HUES48 (cell line): ENCODE measurements around the gene CDC14C.

Experiments
- H3K27ac ChIP-seq: one replicate; pipeline ENCODE4 v1.7.0; 2013; ENCODE audit warnings: low read depth, low read length, inconsistent platforms
- H3K27me3 ChIP-seq: 2 replicates; pipeline ENCODE4 v1.6.1; 2013; ENCODE audit warnings: mild to moderate bottlenecking, low read length; ENCODE audit not compliant: control insufficient read depth, insufficient read depth
- H3K36me3 ChIP-seq: 2 replicates; pipeline ENCODE4 v1.6.1; 2013; ENCODE audit warnings: low read length; ENCODE audit not compliant: control insufficient read depth, insufficient read depth
- H3K4me1 ChIP-seq: 2 replicates; pipeline ENCODE4 v1.6.1; 2013; ENCODE audit warnings: mild to moderate bottlenecking, low read length; ENCODE audit not compliant: control insufficient read depth, insufficient read depth
- H3K4me3 ChIP-seq: 2 replicates; pipeline ENCODE4 v1.5.1; 2013; ENCODE audit warnings: mild to moderate bottlenecking, low read depth, low read length
- H3K9ac ChIP-seq: 2 replicates; pipeline ENCODE4 v1.6.1; 2013; ENCODE audit warnings: mild to moderate bottlenecking, low read depth, low read length, moderate library complexity
- H3K9me3 ChIP-seq: 2 replicates; pipeline ENCODE4 v1.6.1; 2013; ENCODE audit warnings: low read length; ENCODE audit not compliant: control insufficient read depth, insufficient read depth

Gene CDC14C

DNA sequence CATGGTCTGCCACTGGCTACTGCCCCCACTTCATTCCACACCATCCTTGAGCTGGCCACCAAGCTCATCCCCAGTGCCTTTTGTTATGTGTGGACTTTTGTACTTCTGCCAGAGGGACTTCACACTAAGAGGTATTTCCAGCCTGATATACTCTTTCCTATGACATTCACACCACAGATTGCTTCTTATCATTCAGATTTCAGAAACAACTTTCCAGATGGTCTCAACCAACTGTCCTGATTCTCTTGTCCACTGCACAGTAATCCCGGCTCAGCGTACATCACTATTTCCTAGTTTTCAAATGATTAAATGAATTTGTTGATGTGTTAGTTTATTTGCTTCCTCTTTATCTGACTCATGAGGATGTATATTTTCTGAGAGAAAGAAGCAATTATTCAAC, 7.1 kb downstream of the CDC14C start:
- H3K27me3 ChIP-seq: no peaks in the 10 kb centered on the region
- H3K9ac ChIP-seq: no peak overlapping the region

DNA sequence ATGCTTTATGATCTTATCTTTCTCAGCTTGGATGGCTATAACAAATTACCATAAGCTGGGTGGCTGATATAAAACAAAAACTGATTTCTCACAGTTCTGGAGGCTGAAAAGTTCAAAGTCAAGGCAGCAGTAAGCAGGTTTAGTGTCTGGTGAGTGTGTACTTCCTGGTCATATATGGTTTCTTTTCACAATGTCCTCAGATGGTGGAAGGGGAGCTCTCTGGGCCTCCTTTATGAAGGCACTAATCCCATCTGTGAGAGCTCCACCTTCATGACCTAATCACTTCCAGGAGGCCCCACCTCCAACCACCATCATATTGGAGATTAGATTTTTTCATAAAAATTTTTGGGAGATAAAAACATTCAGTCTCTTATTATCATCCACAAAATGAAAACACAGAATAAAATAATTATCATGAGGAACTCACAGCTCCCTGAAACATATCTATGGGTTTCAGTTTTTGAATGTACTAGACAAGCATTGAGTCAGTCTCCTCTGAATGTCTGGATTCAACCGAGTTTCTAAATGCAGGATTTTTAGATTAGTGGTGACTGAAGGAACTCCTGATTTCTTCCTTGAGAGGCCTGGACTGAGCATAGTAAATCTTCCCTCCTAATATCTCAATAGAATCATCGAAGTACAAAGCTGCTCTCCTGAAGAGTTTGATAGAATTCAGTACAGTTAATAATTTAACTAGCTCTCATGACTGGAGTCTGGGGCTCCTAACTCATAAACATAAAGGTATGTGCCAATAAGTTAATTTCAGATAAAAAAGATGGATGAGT, 8.0 kb downstream of the CDC14C start:
- H3K4me3 ChIP-seq: no peak overlapping the region
- no peaks in the 10 kb centered on the region for H3K36me3 ChIP-seq
- no peaks in the 10 kb centered on the region for H3K27me3 ChIP-seq
- H3K4me1 ChIP-seq: no peaks in the 10 kb centered on the region
- no peak overlapping the region for H3K9ac ChIP-seq
- H3K27ac ChIP-seq: no peak overlapping the region
- no peaks in the 10 kb centered on the region for H3K9me3 ChIP-seq

More for the DNA sequence above, 7.1 kb downstream of the CDC14C start:
- Histone ChIP-seq H3K4me3 (no peak overlapping the region), H3K9me3 (no peaks in the 10 kb centered on the region), H3K27ac (no peak overlapping the region), H3K36me3 (no peaks in the 10 kb centered on the region), H3K4me1 (no peaks in the 10 kb centered on the region)

DNA sequence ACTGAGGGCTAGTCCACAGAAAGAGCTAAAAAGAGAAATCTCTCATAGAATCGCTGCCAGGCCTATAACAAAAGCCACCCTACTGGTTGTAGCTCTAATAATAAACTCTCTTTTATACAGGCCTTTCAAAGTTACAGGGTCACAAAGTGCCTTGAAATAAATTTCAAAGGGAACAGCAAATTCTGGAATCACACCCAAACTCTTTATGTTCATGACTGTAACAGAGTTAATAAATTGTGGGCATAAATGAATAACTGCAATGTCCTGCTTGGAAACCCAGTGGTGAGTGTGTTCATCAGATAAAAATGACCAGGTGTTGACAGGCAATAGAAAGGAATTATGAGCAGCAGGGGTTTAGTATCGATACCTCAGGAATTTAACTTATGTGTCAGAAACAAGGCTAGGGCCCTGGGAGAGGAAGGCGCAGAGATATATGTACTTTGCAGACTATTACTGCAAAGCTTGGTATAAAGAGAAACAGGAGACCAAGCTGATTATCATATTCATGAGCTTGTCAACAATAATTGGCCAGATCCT, 9.3 kb downstream of the CDC14C start:
- Histone ChIP-seq H3K27me3 (no peaks in the 10 kb centered on the region), H3K27ac (no peak overlapping the region), H3K4me3 (no peak overlapping the region), H3K9me3 (no peaks in the 10 kb centered on the region), H3K36me3 (no peaks in the 10 kb centered on the region), H3K4me1 (no peaks in the 10 kb centered on the region), H3K9ac (no peak overlapping the region)

DNA sequence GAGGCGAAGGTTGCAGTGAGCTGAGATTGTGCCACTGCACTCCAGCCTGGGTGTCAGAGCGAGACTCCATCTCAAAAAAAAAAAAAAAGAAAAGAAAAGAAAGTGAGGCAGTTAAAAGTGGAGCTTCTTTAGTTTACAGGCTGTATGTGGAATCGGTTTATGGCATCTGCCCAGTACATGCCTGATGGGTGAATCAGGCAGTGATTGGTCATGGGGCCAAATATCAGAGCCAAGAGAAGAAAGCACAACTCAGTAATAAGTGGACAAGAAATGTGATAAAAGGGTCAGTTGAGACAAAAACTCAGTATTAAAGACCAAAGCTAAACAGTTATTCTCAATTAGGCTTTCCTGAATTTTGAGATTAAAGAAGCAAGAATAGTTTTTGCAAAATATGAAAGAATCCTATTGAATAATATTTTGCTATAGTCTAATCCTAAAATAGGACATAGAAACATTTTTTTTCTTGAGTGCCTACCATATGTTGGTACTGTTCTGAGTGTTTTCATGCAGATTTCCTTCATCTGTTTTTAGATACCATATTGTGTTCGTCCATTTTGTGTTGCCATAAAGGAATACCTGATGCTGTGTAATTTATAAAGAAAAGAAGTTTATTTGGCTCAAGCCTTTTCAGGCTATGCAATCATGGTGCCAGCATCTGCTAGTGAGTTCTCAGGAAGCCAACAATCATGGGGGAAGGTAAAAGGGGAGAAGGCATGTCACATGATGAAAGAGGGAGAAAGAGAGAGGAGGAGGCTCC, 14.4 kb downstream of the CDC14C start:
- Histone ChIP-seq H3K4me3 (no peak overlapping the region), H3K9me3 (no peaks in the 10 kb centered on the region), H3K27me3 (no peaks in the 10 kb centered on the region), H3K27ac (no peak overlapping the region), H3K36me3 (no peaks in the 10 kb centered on the region), H3K4me1 (peaks cover 9% of the 10 kb centered on the region; the same call in 1 of the 2 replicates), H3K9ac (no peak overlapping the region)

DNA sequence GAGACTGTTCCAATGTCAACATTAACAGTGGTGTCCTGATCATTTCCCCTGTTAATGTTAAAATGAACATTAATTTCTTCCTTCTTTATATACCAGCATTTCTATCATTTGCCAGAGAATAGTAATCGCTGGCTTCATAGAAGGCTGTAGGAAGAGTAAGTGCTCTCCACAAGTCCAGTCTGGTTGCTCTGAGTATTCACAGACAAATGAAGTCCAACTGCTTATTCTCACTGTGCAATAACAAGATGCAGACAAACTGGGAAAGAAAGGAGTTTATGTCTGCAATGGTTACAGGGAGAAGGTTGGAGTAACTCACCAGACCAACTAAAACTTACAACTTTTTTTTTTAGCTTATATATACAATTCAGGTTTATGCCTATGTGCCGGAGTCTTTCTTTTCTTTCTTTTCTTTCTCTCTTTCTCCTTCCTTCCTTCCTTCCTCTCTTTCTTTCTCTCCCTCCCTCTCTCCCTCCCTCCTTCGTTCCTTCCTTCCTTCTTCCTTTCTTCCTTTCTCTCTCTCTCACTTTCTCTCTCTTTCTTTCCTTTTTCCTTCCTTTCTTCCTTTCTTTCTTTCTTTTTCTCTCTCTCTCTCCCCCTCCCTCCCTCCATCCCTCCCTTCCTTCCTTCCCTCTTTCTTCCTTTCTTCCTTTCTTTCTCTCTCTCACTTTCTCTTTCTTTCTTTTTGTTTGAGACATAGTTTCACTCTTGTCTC, 19.1 kb downstream of the CDC14C start:
- no peaks in the 10 kb centered on the region for H3K36me3 ChIP-seq
- H3K9ac ChIP-seq: no peak overlapping the region
- H3K4me3 ChIP-seq: no peak overlapping the region
- peaks cover 9% of the 10 kb centered on the region; the same call in 1 of the 2 replicates for H3K4me1 ChIP-seq
- H3K9me3 ChIP-seq: 0 out of 2 replicates have a peak, but pooled peaks cover 5% of the 10 kb centered on the region
- H3K27me3 ChIP-seq: no peaks in the 10 kb centered on the region
- H3K27ac ChIP-seq: no peak overlapping the region

DNA sequence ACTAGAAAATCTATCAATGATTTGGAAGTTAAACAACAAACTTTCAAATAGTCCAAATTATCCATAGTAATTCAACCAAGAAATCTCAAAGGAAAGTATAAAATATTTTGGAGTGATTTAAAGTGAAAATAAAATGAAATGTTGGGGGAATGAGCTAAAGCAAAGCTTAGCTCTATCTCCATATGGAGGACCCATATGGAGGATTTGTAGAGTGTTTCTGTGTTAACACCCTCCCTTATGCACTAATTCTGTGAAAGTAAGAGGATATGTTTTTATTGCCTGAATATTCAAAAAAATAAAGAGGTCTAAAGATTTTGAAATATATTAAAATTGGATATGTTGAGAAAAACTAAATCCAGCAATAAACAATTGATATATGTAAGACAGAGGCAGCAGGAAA, 31.6 kb downstream of the CDC14C start:
- Histone ChIP-seq H3K36me3 (no peaks in the 10 kb centered on the region), H3K27me3 (no peaks in the 10 kb centered on the region), H3K27ac (no peak overlapping the region), H3K4me1 (no peaks in the 10 kb centered on the region), H3K9me3 (no peaks in the 10 kb centered on the region), H3K9ac (no peak overlapping the region), H3K4me3 (no peak overlapping the region)

DNA sequence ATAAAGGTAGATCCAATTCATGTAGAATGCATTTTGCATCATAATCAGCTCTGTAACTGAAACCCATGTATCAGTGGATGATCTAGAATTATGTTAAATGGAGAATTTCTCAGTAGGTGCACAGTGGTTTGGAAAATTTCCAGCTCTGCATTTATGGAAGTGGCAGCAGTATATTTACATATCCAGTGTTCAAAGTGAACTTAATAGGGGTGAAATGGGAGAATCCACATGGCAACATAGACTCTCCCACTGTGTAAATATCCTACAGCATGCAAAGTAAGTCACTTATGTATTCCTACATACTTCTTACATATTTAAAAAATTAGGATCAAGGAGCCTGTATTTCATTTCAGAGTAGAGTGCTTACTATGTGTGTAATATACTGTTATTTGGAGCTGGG, 35.3 kb downstream of the CDC14C start:
- no peak overlapping the region for H3K4me3 ChIP-seq
- no peaks in the 10 kb centered on the region for H3K36me3 ChIP-seq
- H3K9ac ChIP-seq: no peak overlapping the region
- no peaks in the 10 kb centered on the region for H3K4me1 ChIP-seq
- H3K27me3 ChIP-seq: no peaks in the 10 kb centered on the region
- no peak overlapping the region for H3K27ac ChIP-seq
- no peaks in the 10 kb centered on the region for H3K9me3 ChIP-seq

DNA sequence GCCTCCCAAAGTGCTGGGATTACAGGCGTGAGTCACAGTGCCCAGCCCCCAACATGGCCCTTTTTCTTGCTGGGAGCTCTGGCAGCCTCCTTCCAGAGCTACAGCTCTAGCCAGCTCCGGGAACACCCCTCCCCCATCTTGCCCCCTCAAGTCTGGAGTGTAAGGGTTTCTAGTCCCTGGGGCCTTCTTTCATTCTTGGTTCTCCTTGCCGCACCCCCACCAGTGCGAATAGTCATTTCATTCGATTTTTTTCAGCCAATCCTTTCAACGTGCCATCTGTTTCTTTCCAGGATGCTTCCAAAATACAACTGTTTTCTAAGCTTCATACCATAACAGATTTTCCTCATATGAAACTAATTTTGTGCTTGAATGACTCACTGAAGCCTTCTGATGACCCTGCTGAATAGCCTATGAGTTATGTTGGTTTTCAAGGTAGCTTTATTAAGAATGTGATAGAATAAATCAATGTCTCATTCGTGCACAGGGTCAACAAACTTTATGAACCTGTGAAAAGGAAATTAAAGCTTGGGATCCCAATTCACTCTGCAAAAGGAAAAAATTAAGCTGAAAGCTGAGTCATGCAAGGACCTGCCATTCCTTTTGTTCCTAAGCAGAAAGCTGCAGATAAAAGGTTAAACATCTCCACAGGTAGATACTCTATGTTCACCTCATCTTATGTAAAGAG, 38.6 kb downstream of the CDC14C start:
- Histone ChIP-seq H3K9ac (no peak overlapping the region), H3K36me3 (no peaks in the 10 kb centered on the region), H3K27ac (no peak overlapping the region), H3K4me3 (no peak overlapping the region), H3K27me3 (no peaks in the 10 kb centered on the region), H3K4me1 (no peaks in the 10 kb centered on the region), H3K9me3 (no peaks in the 10 kb centered on the region)

DNA sequence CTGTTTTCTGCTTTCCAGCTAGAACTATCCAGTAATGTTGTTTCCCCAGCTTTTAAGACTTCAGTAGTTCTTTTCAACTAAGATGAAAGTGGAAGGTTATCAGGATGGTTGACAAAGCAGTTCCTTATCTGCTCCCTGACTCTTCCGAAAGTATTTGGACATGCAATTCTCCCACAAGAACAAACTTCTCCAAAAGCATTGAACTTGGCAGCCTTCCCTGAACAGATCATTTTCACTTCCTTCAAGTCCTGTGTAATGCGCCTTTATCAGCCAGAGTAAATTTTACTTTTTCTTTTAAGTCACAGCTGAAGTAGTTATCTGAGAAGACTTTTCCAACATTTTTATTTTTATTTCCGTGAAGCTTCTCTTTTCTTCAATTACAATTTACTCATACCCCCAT, 39.7 kb downstream of the CDC14C start:
- Histone ChIP-seq H3K4me3 (no peak overlapping the region), H3K36me3 (no peaks in the 10 kb centered on the region), H3K27ac (no peak overlapping the region), H3K9ac (no peak overlapping the region), H3K9me3 (no peaks in the 10 kb centered on the region), H3K4me1 (no peaks in the 10 kb centered on the region), H3K27me3 (no peaks in the 10 kb centered on the region)

DNA sequence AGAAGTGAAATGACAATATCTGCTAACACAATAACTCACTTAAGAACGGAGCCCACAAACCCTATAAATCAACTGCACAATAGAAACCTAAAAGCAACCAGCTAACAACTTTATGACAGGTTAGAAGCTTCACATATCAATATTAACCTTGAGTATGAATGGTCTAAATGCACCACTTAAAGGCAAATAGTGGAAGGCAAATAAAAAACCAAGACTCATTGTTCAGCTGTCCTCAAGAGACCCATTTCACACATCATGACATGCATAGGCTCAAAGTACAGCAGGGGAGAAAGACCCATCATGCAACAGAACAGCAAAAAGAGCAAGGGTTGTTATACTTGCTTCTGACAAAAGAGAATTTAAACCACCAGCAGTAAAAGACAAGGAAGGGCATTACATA, 46.8 kb downstream of the CDC14C start:
- no peak overlapping the region for H3K4me3 ChIP-seq
- no peaks in the 10 kb centered on the region for H3K9me3 ChIP-seq
- H3K27ac ChIP-seq: no peak overlapping the region
- no peaks in the 10 kb centered on the region for H3K4me1 ChIP-seq
- no peaks in the 10 kb centered on the region for H3K27me3 ChIP-seq
- H3K36me3 ChIP-seq: no peaks in the 10 kb centered on the region
- H3K9ac ChIP-seq: no peak overlapping the region
